IPS-NIHi7 (cell line): ENCODE data around the gene HS3ST4.

ENCODE experiments used
- DNase-seq: peaks from one replicate; pipeline ENCODE4 v3.0.0; 2012; ENCODE audit warnings: mixed read lengths; ENCODE audit errors: extremely low spot score

Gene HS3ST4

GRCh38 chr16:25823891-25824290 is 132.1 kb downstream of the HS3ST4 start:
- DNase-seq, result no peak

- DNase-seq, result no peak
Observed at GRCh38 chr16:25827709-25828108, 135.9 kb downstream of the HS3ST4 start.

GRCh38 chr16:25828510-25828909 is 136.8 kb downstream of the HS3ST4 start:
- DNase-seq, result no peak

GRCh38 chr16:25832291-25832690 is 140.5 kb downstream of the HS3ST4 start:
- DNase-seq, result no peak

GRCh38 chr16:25834101-25834500 is 142.3 kb downstream of the HS3ST4 start:
- DNase-seq, result no peak

GRCh38 chr16:25835126-25835525 is 143.4 kb downstream of the HS3ST4 start:
- DNase-seq, result no peak

GRCh38 chr16:25838724-25839186 is 147.0 kb downstream of the HS3ST4 start:
- DNase-seq, result peak; percentile 42

- no peak for DNase-seq
Observed at GRCh38 chr16:25841761-25842160, 150.0 kb downstream of the HS3ST4 start.

- no peak for DNase-seq
Observed at GRCh38 chr16:25845901-25846300, 154.1 kb downstream of the HS3ST4 start.

- DNase-seq, result no peak
Observed at GRCh38 chr16:25854141-25854540, 162.4 kb downstream of the HS3ST4 start.

- DNase-seq, result no peak
Observed at GRCh38 chr16:25855063-25855462, 163.3 kb downstream of the HS3ST4 start.

GRCh38 chr16:25855818-25856217 is 164.1 kb downstream of the HS3ST4 start:
- peak; percentile 40 for DNase-seq

- DNase-seq, result no peak
Observed at GRCh38 chr16:25859645-25860044, 167.9 kb downstream of the HS3ST4 start.

GRCh38 chr16:25867041-25867440 is 175.3 kb downstream of the HS3ST4 start:
- no peak for DNase-seq

GRCh38 chr16:25868106-25868505 is 176.3 kb downstream of the HS3ST4 start:
- DNase-seq, result no peak

- DNase-seq, result no peak
Observed at GRCh38 chr16:25868706-25869370, 177.1 kb downstream of the HS3ST4 start.

GRCh38 chr16:25872369-25873070 is 180.8 kb downstream of the HS3ST4 start:
- DNase-seq, result no peak

- no peak for DNase-seq
Observed at GRCh38 chr16:25874196-25874595, 182.4 kb downstream of the HS3ST4 start.

GRCh38 chr16:25875956-25876598 is 184.3 kb downstream of the HS3ST4 start:
- no peak for DNase-seq

- no peak for DNase-seq
Observed at GRCh38 chr16:25877103-25877502, 185.3 kb downstream of the HS3ST4 start.

GRCh38 chr16:25886598-25886997 is 194.8 kb downstream of the HS3ST4 start:
- no peak for DNase-seq

- no peak for DNase-seq
Observed at GRCh38 chr16:25888868-25889267, 197.1 kb downstream of the HS3ST4 start.

- no peak for DNase-seq
Observed at GRCh38 chr16:25893332-25893731, 201.6 kb downstream of the HS3ST4 start.
